ENCODE measurements around the gene C1QTNF9B.
"Not testable (repeated sequence)": the region's sequence is repeated elsewhere in the genome, so short reads cannot be mapped to it uniquely, and the experiment has no call there.

Gene C1QTNF9B

DNA sequence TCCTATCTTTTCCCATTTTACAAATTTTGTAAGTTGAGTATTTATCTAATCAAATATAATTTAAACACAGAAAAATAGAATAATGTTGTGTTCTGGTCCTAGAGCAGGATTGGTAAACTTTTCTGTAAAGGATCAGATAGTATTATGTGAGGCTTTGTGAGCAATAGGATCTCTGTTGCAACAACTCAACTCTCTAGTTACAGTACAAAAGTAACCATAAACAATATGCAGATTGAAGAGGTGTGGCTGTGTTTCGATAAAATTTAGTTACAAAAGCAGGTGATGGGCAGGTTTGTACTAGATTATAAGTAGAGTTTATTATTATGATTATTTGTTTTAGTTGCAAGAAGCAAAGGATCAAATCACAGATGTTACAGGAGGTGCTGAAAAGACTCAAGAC, 15.2 kb upstream of the C1QTNF9B start:
- H3K9me3 Mint-ChIP-seq: no peaks in the 10 kb centered on the region
- H3K4me1 Mint-ChIP-seq (ENCODE audit: low read depth in 2 of 2): no peaks in the 10 kb centered on the region
- ATAC-seq (replicated peaks) (no peak), DNase-seq (no peak)
- H3K27ac Mint-ChIP-seq: no peak overlapping the region
- peaks cover 42 to 51% of the 10 kb centered on the region in 2 donors for H3K27me3 Mint-ChIP-seq
- no peak overlapping the region for H3K4me3 Mint-ChIP-seq
- H3K36me3 Mint-ChIP-seq (ENCODE audit: insufficient read depth): no peaks in the 10 kb centered on the region

GRCh38 chr13:23909606-23910005, 12.3 kb upstream of the C1QTNF9B start:
- H3K4me1 Mint-ChIP-seq (ENCODE audit: low read depth in 2 of 2): no peaks in the 10 kb centered on the region
- H3K9me3 Mint-ChIP-seq: no peaks in the 10 kb centered on the region
- H3K36me3 Mint-ChIP-seq (ENCODE audit: insufficient read depth): no peaks in the 10 kb centered on the region
- H3K4me3 Mint-ChIP-seq: no peak overlapping the region
- H3K27me3 Mint-ChIP-seq: peaks cover 24 to 44% of the 10 kb centered on the region in 2 donors
- DNase-seq: no peak
- H3K27ac Mint-ChIP-seq: no peak overlapping the region
- no peak for ATAC-seq (replicated peaks)

- no peak overlapping the region for H3K27ac Mint-ChIP-seq
- ATAC-seq (replicated peaks) (no peak), DNase-seq (no peak)
- H3K4me1 Mint-ChIP-seq (ENCODE audit: low read depth in 2 of 2): peaks cover 0 to 2% of the 10 kb centered on the region in 2 donors
- H3K9me3 Mint-ChIP-seq: no peaks in the 10 kb centered on the region
- H3K27me3 Mint-ChIP-seq: peaks cover 37 to 68% of the 10 kb centered on the region in 2 donors
- H3K36me3 Mint-ChIP-seq (ENCODE audit: insufficient read depth): no peaks in the 10 kb centered on the region
- no peak overlapping the region for H3K4me3 Mint-ChIP-seq
Measured at GRCh38 chr13:23905766-23906165, 8.5 kb upstream of the C1QTNF9B start.

- Mint-ChIP-seq H3K9me3 (no peaks in the 10 kb centered on the region), H3K36me3 (ENCODE audit: insufficient read depth) (no peaks in the 10 kb centered on the region), H3K4me1 (ENCODE audit: low read depth in 2 of 2) (peaks cover 0 to 2% of the 10 kb centered on the region in 2 donors), H3K27me3 (peaks cover 41 to 63% of the 10 kb centered on the region in 2 donors), H3K27ac (no peak overlapping the region), H3K4me3 (peak overlapping the region in 1 of 2 donors; percentile 29)
- DNase-seq (no peak), ATAC-seq (replicated peaks) (no peak)
Measured at GRCh38 chr13:23903906-23904280, 6.6 kb upstream of the C1QTNF9B start.

- H3K27ac Mint-ChIP-seq: no peak overlapping the region
- peak overlapping the region in 1 of 2 donors; percentile 29 for H3K4me3 Mint-ChIP-seq
- DNase-seq: no peak
- H3K36me3 Mint-ChIP-seq (ENCODE audit: insufficient read depth): no peaks in the 10 kb centered on the region
- H3K4me1 Mint-ChIP-seq (ENCODE audit: low read depth in 2 of 2): peaks cover 0 to 2% of the 10 kb centered on the region in 2 donors
- H3K9me3 Mint-ChIP-seq: no peaks in the 10 kb centered on the region
- peak; percentile 27 for ATAC-seq (replicated peaks)
- peaks cover 41 to 63% of the 10 kb centered on the region in 2 donors for H3K27me3 Mint-ChIP-seq
Measured at GRCh38 chr13:23902975-23903905, 5.9 kb upstream of the C1QTNF9B start.

DNA sequence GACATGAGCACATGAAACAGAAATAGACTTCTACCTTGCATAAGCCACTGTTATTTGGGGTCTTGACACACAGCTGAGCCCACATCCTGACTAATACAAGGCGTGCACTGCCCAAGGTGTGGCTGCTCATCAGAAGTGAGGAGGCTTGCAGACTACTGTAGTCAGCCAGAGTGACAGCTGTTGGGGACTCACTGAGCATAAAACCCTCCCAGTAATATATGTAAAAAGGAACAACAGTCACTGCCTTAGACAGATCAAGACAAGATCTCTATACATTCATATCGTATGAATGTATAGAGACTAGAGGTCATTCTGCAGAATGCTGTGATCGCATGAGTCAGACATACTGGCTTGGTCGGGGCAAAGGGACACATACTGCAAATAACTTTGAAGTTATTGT, 4.1 kb upstream of the C1QTNF9B start:
- no peak for DNase-seq
- H3K27me3 Mint-ChIP-seq: peaks cover 38 to 54% of the 10 kb centered on the region in 2 donors
- no peak for ATAC-seq (replicated peaks)

GRCh38 chr13:23899555-23899954, 2.3 kb upstream of the C1QTNF9B start:
- no peaks in the 10 kb centered on the region for H3K36me3 Mint-ChIP-seq (ENCODE audit: insufficient read depth)
- no peaks in the 10 kb centered on the region for H3K9me3 Mint-ChIP-seq
- no peak overlapping the region for H3K4me3 Mint-ChIP-seq
- ATAC-seq (replicated peaks) (peak; percentile 72), DNase-seq (peak; percentile 13 to 31 (median 31))
- H3K27me3 Mint-ChIP-seq: peaks cover 43 to 57% of the 10 kb centered on the region in 2 donors
- H3K4me1 Mint-ChIP-seq (ENCODE audit: low read depth in 2 of 2): peaks cover 0 to 2% of the 10 kb centered on the region in 2 donors
- H3K27ac Mint-ChIP-seq: no peak overlapping the region

More for the DNA sequence above, 4.1 kb upstream of the C1QTNF9B start:
- Mint-ChIP-seq H3K27ac (no peak overlapping the region), H3K36me3 (ENCODE audit: insufficient read depth) (no peaks in the 10 kb centered on the region), H3K4me1 (ENCODE audit: low read depth in 2 of 2) (peaks cover 0 to 2% of the 10 kb centered on the region in 2 donors), H3K9me3 (no peaks in the 10 kb centered on the region), H3K4me3 (no peak overlapping the region)

- Mint-ChIP-seq H3K27ac (no peak overlapping the region), H3K4me1 (ENCODE audit: low read depth in 2 of 2) (no peaks in the 10 kb centered on the region), H3K9me3 (no peaks in the 10 kb centered on the region), H3K27me3 (peaks cover 33 to 46% of the 10 kb centered on the region in 2 donors), H3K36me3 (ENCODE audit: insufficient read depth) (no peaks in the 10 kb centered on the region), H3K4me3 (no peak overlapping the region)
- ATAC-seq (replicated peaks) (no peak), DNase-seq (no peak)
Measured at GRCh38 chr13:23898101-23898500, 799 bp upstream of the C1QTNF9B start.

DNA sequence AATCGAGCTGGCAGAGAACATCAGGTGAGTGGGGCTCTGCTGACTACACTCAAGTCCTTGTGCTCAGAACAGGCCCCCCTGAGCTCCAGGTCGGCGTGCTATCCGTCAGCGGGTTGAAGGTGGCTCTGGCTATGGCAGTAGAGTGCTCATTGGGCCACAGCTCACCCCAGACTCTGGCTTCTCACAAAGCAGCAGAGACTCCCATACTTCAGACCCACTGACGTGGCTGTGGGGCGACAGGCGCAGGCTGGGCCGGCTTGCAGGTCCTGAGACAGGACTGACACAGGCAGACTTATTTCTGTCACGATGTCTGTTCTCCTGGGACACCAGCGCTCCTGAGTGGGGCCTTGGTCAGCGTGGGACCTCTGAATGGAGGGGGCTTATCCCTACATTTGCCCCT, 2.6 kb downstream of the C1QTNF9B start:
- H3K36me3 Mint-ChIP-seq (ENCODE audit: insufficient read depth); H3K4me3 Mint-ChIP-seq; H3K4me1 Mint-ChIP-seq (ENCODE audit: low read depth in 2 of 2); DNase-seq; H3K9me3 Mint-ChIP-seq; H3K27ac Mint-ChIP-seq; ATAC-seq (replicated peaks): not testable (repeated sequence)
- peaks cover 11 to 17% of the 10 kb centered on the region in 2 donors for H3K27me3 Mint-ChIP-seq

GRCh38 chr13:23893791-23894190, 3.5 kb downstream of the C1QTNF9B start:
- not testable (repeated sequence) for H3K36me3 Mint-ChIP-seq (ENCODE audit: insufficient read depth); ATAC-seq (replicated peaks); H3K4me3 Mint-ChIP-seq; H3K9me3 Mint-ChIP-seq; H3K27ac Mint-ChIP-seq; DNase-seq
- peaks cover 12 to 13% of the 10 kb centered on the region in 2 donors for H3K4me1 Mint-ChIP-seq (ENCODE audit: low read depth in 2 of 2)
- peaks cover 11 to 17% of the 10 kb centered on the region in 2 donors for H3K27me3 Mint-ChIP-seq

- no peaks in the 10 kb centered on the region for H3K9me3 Mint-ChIP-seq
- ATAC-seq (replicated peaks) (peak; percentile 1), DNase-seq (no peak)
- peak overlapping the region; percentile 93 to 94 for H3K4me3 Mint-ChIP-seq
- peaks cover 19 to 21% of the 10 kb centered on the region in 2 donors for H3K4me1 Mint-ChIP-seq (ENCODE audit: low read depth in 2 of 2)
- peak overlapping the region; percentile 91 to 94 for H3K27ac Mint-ChIP-seq
- H3K36me3 Mint-ChIP-seq (ENCODE audit: insufficient read depth): peaks cover 13% of the 10 kb centered on the region
- H3K27me3 Mint-ChIP-seq: peaks cover under 1 to 3% of the 10 kb centered on the region in 2 donors
Measured at GRCh38 chr13:23889615-23890607, 7.4 kb downstream of the C1QTNF9B start.

DNA sequence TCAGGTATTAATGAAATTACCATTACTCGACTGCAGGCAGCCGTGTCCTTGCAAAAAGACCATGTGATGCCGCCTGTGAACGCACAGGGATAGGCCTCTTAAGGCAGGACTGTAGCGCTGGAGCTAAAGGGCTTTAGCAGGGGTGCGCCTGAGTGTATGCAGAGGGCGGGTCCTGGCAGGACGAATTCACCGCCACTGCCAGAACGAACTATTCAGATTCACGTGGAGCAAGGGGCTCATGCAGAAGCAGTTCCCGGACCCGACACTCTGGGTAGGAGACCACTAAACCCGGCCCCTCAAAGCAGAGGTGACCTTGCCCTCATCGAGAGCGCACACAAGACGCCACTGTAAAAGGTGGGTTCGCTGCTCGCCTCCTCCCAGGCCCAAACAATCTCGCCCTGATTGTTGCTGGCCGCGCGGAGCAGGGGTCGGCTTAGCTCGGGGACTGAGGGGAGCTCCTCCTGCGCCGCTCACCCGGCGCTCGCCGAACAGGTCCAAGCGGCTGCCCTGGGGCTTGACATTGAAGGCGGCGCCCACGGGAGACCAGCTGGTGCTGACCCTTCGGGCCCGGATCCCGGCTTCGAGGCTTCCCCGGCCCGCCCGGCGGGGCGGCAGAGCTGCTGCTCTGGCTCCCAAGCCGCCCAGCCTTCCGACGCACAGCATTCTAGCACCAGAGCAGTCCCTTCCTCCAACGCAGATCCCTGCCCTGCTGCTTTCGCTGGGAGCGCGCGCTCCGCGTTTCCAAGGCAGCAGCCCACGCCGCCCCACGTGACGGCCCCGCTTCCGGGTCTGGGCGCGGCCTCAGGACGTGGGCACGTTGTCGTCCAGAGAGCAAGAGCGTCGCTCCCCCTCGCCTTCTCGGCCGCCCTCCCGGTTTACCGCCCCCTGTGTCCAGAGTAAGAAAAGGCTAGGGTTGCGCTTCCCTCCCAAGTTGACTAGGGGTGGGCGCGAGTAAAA, 8.4 kb downstream of the C1QTNF9B start, which contains the start of gene MIPEP:
MIPEP (minus strand) TSS at position 743 of the 957 bp plus-strand sequence; CDS start at position 663, 80 bp downstream.
- Mint-ChIP-seq H3K27ac (peak within 1 kb of the TSS; percentile 91 to 94), H3K4me1 (ENCODE audit: low read depth in 2 of 2) (peaks cover 20 to 21% of the 10 kb centered on the region in 2 donors), H3K9me3 (no peaks in the 10 kb centered on the region), H3K4me3 (peak within 1 kb of the TSS; percentile 93 to 94), H3K27me3 (no peaks in the 10 kb centered on the region), H3K36me3 (ENCODE audit: insufficient read depth) (peaks cover 16% of the 10 kb centered on the region)
- DNase-seq (peak; percentile 82 to 85 (median 82)), ATAC-seq (replicated peaks) (peak; percentile 97)
